SK-N-SH (cell line): ENCODE data around the gene CDKAL1. TPM values are rescaled to one million over a fixed set of nuclear protein-coding genes. Genes with fewer than 3 reads are reported as not detected.

Experiments
- CTCF ChIA-PET: fragments of 300-600, 350-600 bp; formaldehyde crosslinking; extraction: SDS; loops from one replicate; lab custom pipeline; 2021; lab: Yijun Ruan, JAX
- POLR2A ChIA-PET: fragments of 350-600 bp; sonication (Branson Sonifier 250); formaldehyde crosslinking; extraction: SDS; loops from one replicate; lab custom pipeline; 2020; ENCODE audit warnings: antibody characterized with exemption, inconsistent platforms; lab: Yijun Ruan, JAX
- DNase-seq: peaks from one replicate; pipeline ENCODE4 v3.0.0; 2012
- H2AFZ ChIP-seq: fragments of 200-600 bp; sonication (generic); 2 replicates; pipeline ENCODE4 v1.8.1; 2016; ENCODE audit warnings: antibody characterized with exemption, mild to moderate bottlenecking, low read depth
- H3F3A ChIP-seq: fragments of 200-600 bp; sonication (generic); replicated peaks from 2 replicates; pipeline ENCODE3; 2016; ENCODE audit warnings: antibody characterized with exemption, mild to moderate bottlenecking; ENCODE audit not compliant: insufficient read depth
- H3K27ac ChIP-seq, 2 experiments: fragments of 200-500 bp in 1 of 2; fragments of 200-600 bp in 1 of 2; sonication (Bioruptor generic) in 1 of 2; sonication (generic), shearing (Covaris generic) in 1 of 2; 2 replicates each; pipeline versions ENCODE4 v1.5.1 to v1.6.1; 2014 to 2016; ENCODE audit warnings: low read depth in 2 of 2, inconsistent platforms in 1 of 2, low read length in 1 of 2, mild to moderate bottlenecking in 1 of 2, mixed read lengths in 1 of 2
- H3K27me3 ChIP-seq: fragments of 200-600 bp; sonication (generic), shearing (Covaris generic); 2 replicates; pipeline ENCODE4 v1.6.1; 2016; ENCODE audit warnings: mixed run types; ENCODE audit not compliant: insufficient read depth
- H3K36me3 ChIP-seq, 2 experiments: fragments of 200-500 bp in 1 of 2; fragments of 200-600 bp in 1 of 2; sonication (Bioruptor generic) in 1 of 2; sonication (generic) in 1 of 2; replicated peaks in 1 of 2; 2 replicates each; pipeline versions ENCODE3 to v1.5.1; 2014 to 2016; ENCODE audit warnings: low read length in 1 of 2, mild to moderate bottlenecking in 1 of 2; ENCODE audit not compliant: insufficient read depth in 2 of 2, control insufficient read depth in 1 of 2
- H3K4me1 ChIP-seq, 2 experiments: fragments of 200-500 bp in 1 of 2; fragments of 200-600 bp in 1 of 2; sonication (Bioruptor generic) in 1 of 2; sonication (generic), shearing (Covaris generic) in 1 of 2; 2 replicates each; pipeline versions ENCODE4 v1.5.1 to v1.6.1; 2014 to 2016; ENCODE audit warnings: low read depth in 1 of 2, low read length in 1 of 2, mixed run types in 1 of 2; ENCODE audit not compliant: insufficient read depth in 2 of 2, control insufficient read depth in 1 of 2
- H3K4me2 ChIP-seq: fragments of 200-600 bp; sonication (generic), shearing (Covaris generic); 2 replicates; pipeline ENCODE4 v1.6.1; 2017; ENCODE audit warnings: mixed run types
- H3K4me3 ChIP-seq, 2 experiments: fragments of 200-500 bp in 1 of 2; fragments of 200-600 bp in 1 of 2; sonication (Bioruptor generic) in 1 of 2; sonication (generic), shearing (Covaris generic) in 1 of 2; 2 replicates each; pipeline versions ENCODE4 v1.5.1 to v1.8.1; 2014 to 2016; ENCODE audit warnings: low read depth in 2 of 2, inconsistent platforms in 1 of 2, low read length in 1 of 2, mild to moderate bottlenecking in 1 of 2, mixed read lengths in 1 of 2, moderate library complexity in 1 of 2
- H3K79me2 ChIP-seq: fragments of 200-600 bp; sonication (generic); 2 replicates; pipeline ENCODE4 v1.8.1; 2017; ENCODE audit warnings: mild to moderate bottlenecking; ENCODE audit not compliant: insufficient read depth
- H3K9ac ChIP-seq: fragments of 200-600 bp; sonication (generic); 2 replicates; pipeline ENCODE4 v1.6.1; 2017; ENCODE audit warnings: mixed run types
- H3K9me2 ChIP-seq: fragments of 200-600 bp; sonication (generic); 2 replicates; pipeline ENCODE4 v1.6.1; 2017; ENCODE audit warnings: mixed run types
- H3K9me3 ChIP-seq: fragments of 200-600 bp; sonication (generic); 2 replicates; pipeline ENCODE4 v1.6.1; 2017; ENCODE audit warnings: mixed run types, mild to moderate bottlenecking, moderate library complexity
- H4K20me1 ChIP-seq: fragments of 200-600 bp; sonication (generic); 2 replicates; pipeline ENCODE4 v1.6.1; 2017; ENCODE audit warnings: mild to moderate bottlenecking, mixed run types; ENCODE audit not compliant: insufficient read depth
- EP300 ChIP-seq, 2 experiments: IDR thresholded peaks; 2 replicates each; pipeline versions ENCODE4 v1.4.0 to v1.6.1; 2012; ENCODE audit warnings: borderline replicate concordance in 1 of 2, low read depth in 1 of 2, low read length in 1 of 2
- FOXJ3 ChIP-seq: sonication (generic); formaldehyde crosslinking; IDR thresholded peaks from 2 replicates; pipeline ENCODE4 v1.5.1; 2020; ENCODE audit warnings: mild to moderate bottlenecking, missing genetic modification reagents
- GATA2 ChIP-seq: sonication (generic); formaldehyde crosslinking; IDR thresholded peaks from 2 replicates; pipeline ENCODE4 v1.5.0; 2020; ENCODE audit warnings: mild to moderate bottlenecking, missing genetic modification reagents
- IRF3 ChIP-seq: fragments of 150-350 bp; IDR thresholded peaks from 2 replicates; pipeline ENCODE4 v1.6.1; 2016; ENCODE audit warnings: mild to moderate bottlenecking, low read depth, low read length
- MEF2A ChIP-seq: IDR thresholded peaks from 2 replicates; pipeline ENCODE4 v1.4.0; 2012; ENCODE audit warnings: low read depth, borderline replicate concordance
- MXI1 ChIP-seq: IDR thresholded peaks from 2 replicates; pipeline ENCODE4 v1.6.1; 2012; ENCODE audit warnings: mild to moderate bottlenecking, low read depth, low read length, improper control_type of control experiment
- NFIC ChIP-seq: IDR thresholded peaks from 2 replicates; pipeline ENCODE4 v1.4.0; 2012; ENCODE audit warnings: borderline replicate concordance
- RCOR1 ChIP-seq: fragments of 150-350 bp; IDR thresholded peaks from 2 replicates; pipeline ENCODE4 v1.6.1; 2017; ENCODE audit warnings: antibody characterized with exemption, low read length
- RFX5 ChIP-seq: IDR thresholded peaks from 2 replicates; pipeline ENCODE4 v1.6.1; 2012; ENCODE audit warnings: mild to moderate bottlenecking, improper control_type of control experiment, low read length
- SIN3A ChIP-seq: IDR thresholded peaks from 2 replicates; pipeline ENCODE4 v1.6.1; 2012; ENCODE audit warnings: low read depth, mild to moderate bottlenecking, low read length, moderate library complexity, borderline replicate concordance
- SMC3 ChIP-seq: IDR thresholded peaks from 2 replicates; pipeline ENCODE4 v1.6.1; 2012; ENCODE audit warnings: low read depth, low read length, improper control_type of control experiment
- USF1 ChIP-seq: IDR thresholded peaks from 2 replicates; pipeline ENCODE4 v1.4.0; 2012; ENCODE audit warnings: low read depth, borderline replicate concordance
- YY1 ChIP-seq: IDR thresholded peaks from 2 replicates; pipeline ENCODE4 v1.4.0; 2012; ENCODE audit warnings: low read depth, mild to moderate bottlenecking
- ZBTB33 ChIP-seq: IDR thresholded peaks from 2 replicates; pipeline ENCODE4 v1.4.0; 2012; ENCODE audit warnings: low read depth, borderline replicate concordance
- WGBS: methylation state at CpG from one replicate; pipeline ENCODE4 v1.1.6; 2017; ENCODE audit warnings: low lambda C conversion rate; 5-methylcytosine and 5-hydroxymethylcytosine counted together
- polyA plus RNA-seq, 3 experiments: library from polyadenylated mRNA; depleted of rRNA; stranded (reverse); fragments of >200 nt; gene quantifications; 2 replicates each; pipeline ENCODE4 v1.2.3, GENCODE V29; 2012

Gene CDKAL1
- polyA plus RNA-seq, 1 of the 3 experiments (the other 2 are of a cell fraction): 2.6 TPM

- TF ChIP-seq FOXJ3 (CRISPR knock-in tag): no peak
Measured at GRCh38 chr6:21147995-21148394, 613.7 kb downstream of the CDKAL1 start (continued).

- Histone ChIP-seq H3F3A (no peaks in the 10 kb centered on the region), H4K20me1 (no peaks in the 10 kb centered on the region), H3K9me2 (no peaks in the 10 kb centered on the region), H3K4me2 (no peak overlapping the region), H2AFZ (no peak overlapping the region), H3K79me2 (no peaks in the 10 kb centered on the region), H3K4me1 (peaks cover 0 to 8% of the 10 kb centered on the region in 2 experiments; a peak in 3 of 4 replicates)
- WGBS: 57% methylated on average over 6 of the region's 6 CpGs
- ChIA-PET CTCF (no interaction called here), POLR2A (no interaction called here)
- no peak for TF ChIP-seq SMC3
- TF ChIP-seq MEF2A: no peak
- no peak for TF ChIP-seq RFX5
- no peak for TF ChIP-seq MXI1
- no peak for TF ChIP-seq EP300 (IDR thresholded peaks at IDR 0.05; ENCODE audit: borderline replicate concordance in 1 of 2, low read depth in 1 of 2, low read length in 1 of 2)
- TF ChIP-seq, all 33 proteins: peak for 0
- Histone ChIP-seq H3K27ac (no peak overlapping the region), H3K4me3 (no peak overlapping the region), H3K36me3 (no peaks in the 10 kb centered on the region), H3K9me3 (no peaks in the 10 kb centered on the region), H3K9ac (no peak overlapping the region), H3K27me3 (no peaks in the 10 kb centered on the region)
- no peak for DNase-seq
Measured at GRCh38 chr6:21149470-21149869, 615.2 kb downstream of the CDKAL1 start.

GRCh38 chr6:21150667-21151066 lies 616.4 kb downstream of the CDKAL1 start:
- WGBS: 92% methylated on average over 1 of the region's 1 CpG

More at GRCh38 chr6:21150667-21151066, 616.4 kb downstream of the CDKAL1 start:
- peak; percentile 10 for DNase-seq
- H3K27ac ChIP-seq: peak overlapping the region in 1 of 2 experiments; percentile 71; a peak in 2 of 4 replicates
- H3K4me3 ChIP-seq: no peak overlapping the region
- TF ChIP-seq IRF3 (no peak), ZBTB33 (no peak), SIN3A (no peak), YY1 (no peak), GATA2 (CRISPR knock-in tag) (no peak), USF1 (no peak), RCOR1 (no peak), NFIC (no peak)
- no peaks in the 10 kb centered on the region for H3K36me3 ChIP-seq
- no peaks in the 10 kb centered on the region for H3K27me3 ChIP-seq
- H3K4me2 ChIP-seq: no peak overlapping the region
- H3K79me2 ChIP-seq: no peaks in the 10 kb centered on the region
- no peaks in the 10 kb centered on the region for H4K20me1 ChIP-seq
- no peaks in the 10 kb centered on the region for H3K9me3 ChIP-seq
- CTCF ChIA-PET: interaction anchor here (0.9 kb wide), 1 partner anchor 84 kb away, joined by 3 read pairs; no protein-coding TSS in a partner anchor
- no peaks in the 10 kb centered on the region for H3K9me2 ChIP-seq
- peaks cover 0 to 5% of the 10 kb centered on the region in 2 experiments; a peak in 3 of 4 replicates for H3K4me1 ChIP-seq
- no peak overlapping the region for H2AFZ ChIP-seq
- H3F3A ChIP-seq: no peaks in the 10 kb centered on the region
- POLR2A ChIA-PET: no interaction called here
- H3K9ac ChIP-seq: no peak overlapping the region
